ENCODE results near the gene ERC2.
"Not testable (repeated sequence)": the region's sequence is repeated elsewhere in the genome, so short reads cannot be mapped to it uniquely, and the experiment has no call there.

ERC2 gene

GRCh38 chr3:56053727-56054126, 414.5 kb downstream of the ERC2 start:
- DNase-seq, result no peak

GRCh38 chr3:56052188-56052587, 416.1 kb downstream of the ERC2 start:
- no peak for DNase-seq

- DNase-seq, result no peak
These were observed 417.2 kb downstream of the ERC2 start for GRCh38 chr3:56051052-56051451.

- DNase-seq, result no peak
These were observed 419.3 kb downstream of the ERC2 start for GRCh38 chr3:56048946-56049345.

- no peak for DNase-seq
These were observed 419.9 kb downstream of the ERC2 start for GRCh38 chr3:56048331-56048730.

- no peak for DNase-seq
These were observed 425.8 kb downstream of the ERC2 start for GRCh38 chr3:56042326-56042951.

- no peak for DNase-seq
These were observed 442.9 kb downstream of the ERC2 start for GRCh38 chr3:56025326-56025725.

GRCh38 chr3:56023546-56023945, 444.7 kb downstream of the ERC2 start:
- DNase-seq, result no peak

GRCh38 chr3:56022619-56023018, 445.6 kb downstream of the ERC2 start:
- DNase-seq, result no peak

GRCh38 chr3:56019490-56020146, 448.6 kb downstream of the ERC2 start:
- DNase-seq, result no peak

GRCh38 chr3:56015374-56015773, 452.9 kb downstream of the ERC2 start:
- DNase-seq, result not testable (repeated sequence)

- DNase-seq, result no peak
These were observed 455.5 kb downstream of the ERC2 start for GRCh38 chr3:56012721-56013120.

- no peak for DNase-seq
These were observed 463.0 kb downstream of the ERC2 start for GRCh38 chr3:56005196-56005805.

- no peak for DNase-seq
These were observed 465.1 kb downstream of the ERC2 start for GRCh38 chr3:56003129-56003528.

- no peak for DNase-seq
These were observed 466.3 kb downstream of the ERC2 start for GRCh38 chr3:56001991-56002390.

GRCh38 chr3:56001537-56001936, 466.7 kb downstream of the ERC2 start:
- DNase-seq, result no peak

GRCh38 chr3:55989366-55989765, 478.9 kb downstream of the ERC2 start:
- no peak for DNase-seq

- no peak for DNase-seq
These were observed 479.4 kb downstream of the ERC2 start for GRCh38 chr3:55988905-55989304.

GRCh38 chr3:55984626-55985025, 483.6 kb downstream of the ERC2 start:
- no peak for DNase-seq

- no peak for DNase-seq
These were observed 489.3 kb downstream of the ERC2 start for GRCh38 chr3:55978953-55979352.

GRCh38 chr3:55974421-55975165, 493.7 kb downstream of the ERC2 start:
- no peak for DNase-seq

- DNase-seq, result no peak
These were observed 498.6 kb downstream of the ERC2 start for GRCh38 chr3:55969634-55970033.

- no peak for DNase-seq
These were observed 499.9 kb downstream of the ERC2 start for GRCh38 chr3:55968331-55968730.

GRCh38 chr3:55966566-55966965, 501.7 kb downstream of the ERC2 start:
- DNase-seq, result no peak

Measured in NCI-H2029 (cell line).